Stimulated activated CD8-positive, alpha-beta memory T cell treated with anti-CD3 and anti-CD28 coated beads, Interleukin-4, amount 100 ng/mL, for 1 hour (primary cell): ENCODE measurements around the gene OSTN.
"Not testable (repeated sequence)": the region's sequence is repeated elsewhere in the genome, so short reads cannot be mapped to it uniquely, and the experiment has no call there.

Source experiments
- DNase-seq, 2 donors: peaks; one replicate each; pipeline ENCODE4 v3.0.0-alpha.2; 2020; ENCODE audit warnings: low read depth in 2 of 2, low spot score in 1 of 2

Gene OSTN

GRCh38 chr3:191198932-191199331, at the start of gene OSTN:
TSS of gene OSTN (plus strand) at chr3:191199241. CDS start at chr3:191212533, 13,292 bp downstream.
- no peak for DNase-seq

GRCh38 chr3:191151653-191152052, 47.4 kb upstream of the OSTN start:
- no peak for DNase-seq

GRCh38 chr3:191154827-191155226, 44.2 kb upstream of the OSTN start:
- DNase-seq = no peak

GRCh38 chr3:191158247-191158646, 40.8 kb upstream of the OSTN start:
- no peak for DNase-seq

- no peak for DNase-seq
These were observed 40.2 kb upstream of the OSTN start for GRCh38 chr3:191158815-191159214.

- no peak for DNase-seq
These were observed 33.2 kb upstream of the OSTN start for GRCh38 chr3:191165802-191166201.

- DNase-seq = no peak
These were observed 32.7 kb upstream of the OSTN start for GRCh38 chr3:191166368-191166767.

GRCh38 chr3:191169566-191169965, 29.5 kb upstream of the OSTN start:
- DNase-seq = no peak

GRCh38 chr3:191170097-191170496, 28.9 kb upstream of the OSTN start:
- no peak for DNase-seq

- DNase-seq = no peak
These were observed 23.9 kb upstream of the OSTN start for GRCh38 chr3:191175102-191175501.

- no peak for DNase-seq
These were observed 22.8 kb upstream of the OSTN start for GRCh38 chr3:191176038-191176785.

GRCh38 chr3:191185382-191185781, 13.7 kb upstream of the OSTN start:
- DNase-seq = not testable (repeated sequence)

GRCh38 chr3:191188246-191188645, 10.8 kb upstream of the OSTN start:
- not testable (repeated sequence) for DNase-seq

GRCh38 chr3:191192270-191192669, 6.8 kb upstream of the OSTN start:
- DNase-seq = not testable (repeated sequence)

- DNase-seq = no peak
These were observed 6.1 kb upstream of the OSTN start for GRCh38 chr3:191192941-191193340.

- no peak for DNase-seq
These were observed 1.2 kb upstream of the OSTN start for GRCh38 chr3:191197761-191198306.

- no peak for DNase-seq
These were observed 561 bp upstream of the OSTN start for GRCh38 chr3:191198480-191198879.

- no peak for DNase-seq
These were observed 11.0 kb downstream of the OSTN start for GRCh38 chr3:191210032-191210431.

- no peak for DNase-seq
These were observed 17.5 kb downstream of the OSTN start for GRCh38 chr3:191216510-191216909.

- no peak for DNase-seq
These were observed 18.3 kb downstream of the OSTN start for GRCh38 chr3:191217301-191217700.

- DNase-seq = no peak
These were observed 21.9 kb downstream of the OSTN start for GRCh38 chr3:191220908-191221307.

GRCh38 chr3:191221638-191222037, 22.6 kb downstream of the OSTN start:
- DNase-seq = no peak

- no peak for DNase-seq
These were observed 28.5 kb downstream of the OSTN start for GRCh38 chr3:191227541-191227940.
